GM12864 (cell line): Measurements from ENCODE around the gene TRIM26.

ENCODE experiments used
- DNase-seq: peaks from one replicate; pipeline ENCODE4 v3.0.0-alpha.2; 2011; ENCODE audit warnings: low read depth
- H3K4me3 ChIP-seq: 2 replicates; pipeline ENCODE4 v1.5.1; 2011; ENCODE audit warnings: mild to moderate bottlenecking, low read depth, low read length, control low read depth
- CTCF ChIP-seq: IDR thresholded peaks from 2 replicates; pipeline ENCODE4 v1.5.1; 2011; ENCODE audit warnings: low read depth, mild to moderate bottlenecking, moderate library complexity, low read length, control low read depth, inconsistent platforms; ENCODE audit errors: missing control alignments

TRIM26 gene

GRCh38 chr6:30207619-30208295 is 5.4 kb downstream of the TRIM26 start:
- H3K4me3 ChIP-seq, result no peak overlapping the region
- no peak for DNase-seq
- no peak for TF ChIP-seq CTCF

- DNase-seq, result no peak
- no peak overlapping the region for H3K4me3 ChIP-seq
- TF ChIP-seq CTCF, result no peak
These were observed 6.2 kb downstream of the TRIM26 start for GRCh38 chr6:30206799-30207618.

GRCh38 chr6:30206152-30206551 is 7.1 kb downstream of the TRIM26 start:
- TF ChIP-seq CTCF, result no peak
- no peak overlapping the region for H3K4me3 ChIP-seq
- no peak for DNase-seq

- no peak for DNase-seq
- TF ChIP-seq CTCF, result no peak
- H3K4me3 ChIP-seq, result no peak overlapping the region
These were observed 9.1 kb downstream of the TRIM26 start for GRCh38 chr6:30204116-30204515.

- no peak for DNase-seq
These were observed 10.8 kb downstream of the TRIM26 start for GRCh38 chr6:30202366-30202765.

GRCh38 chr6:30200551-30201281 is 12.5 kb downstream of the TRIM26 start:
- no peak for TF ChIP-seq CTCF
- H3K4me3 ChIP-seq, result no peak overlapping the region
- DNase-seq, result peak; percentile 46

More at GRCh38 chr6:30202366-30202765, 10.8 kb downstream of the TRIM26 start:
- H3K4me3 ChIP-seq, result no peak overlapping the region
- no peak for TF ChIP-seq CTCF
